Ureter (tissue), 1 donor: ENCODE measurements around the gene SWAP70. TPM values are rescaled to one million over a fixed set of nuclear protein-coding genes. Genes with fewer than 3 reads are reported as not detected.
"Not testable (repeated sequence)": the region's sequence is repeated elsewhere in the genome, so short reads cannot be mapped to it uniquely, and the experiment has no call there.

Experiments
- DNase-seq: peaks from one replicate; pipeline ENCODE4 v3.0.0-alpha.2; 2020; ENCODE audit warnings: low spot score
- total RNA-seq: library from RNA; stranded (reverse); gene quantifications from one replicate; pipeline ENCODE4 v1.2.4, GENCODE V29; 2023
- donor health status: DM: yes; HTN: yes; CAD: no.

Gene SWAP70
- total RNA-seq, 1 donor from 2014 or later, result 49.0 TPM

GRCh38 chr11:9692691-9693090 is 28.8 kb downstream of the SWAP70 start:
- DNase-seq, result no peak

GRCh38 chr11:9693801-9694553 is 30.1 kb downstream of the SWAP70 start:
- DNase-seq, result no peak

- DNase-seq, result not testable (repeated sequence)
Observed at GRCh38 chr11:9695228-9695627, 31.4 kb downstream of the SWAP70 start.

GRCh38 chr11:9697766-9698165 is 33.9 kb downstream of the SWAP70 start:
- DNase-seq, result no peak

- no peak for DNase-seq
Observed at GRCh38 chr11:9700105-9700801, 36.4 kb downstream of the SWAP70 start.

- no peak for DNase-seq
Observed at GRCh38 chr11:9701799-9702198, 37.9 kb downstream of the SWAP70 start.

- DNase-seq, result no peak
Observed at GRCh38 chr11:9703280-9703679, 39.4 kb downstream of the SWAP70 start.

GRCh38 chr11:9704037-9704436 is 40.2 kb downstream of the SWAP70 start:
- DNase-seq, result no peak

- DNase-seq, result no peak
Observed at GRCh38 chr11:9704620-9705019, 40.7 kb downstream of the SWAP70 start.

- not testable (repeated sequence) for DNase-seq
Observed at GRCh38 chr11:9705361-9705760, 41.5 kb downstream of the SWAP70 start.

GRCh38 chr11:9708544-9708943 is 44.7 kb downstream of the SWAP70 start:
- no peak for DNase-seq

- no peak for DNase-seq
Observed at GRCh38 chr11:9710223-9710622, 46.3 kb downstream of the SWAP70 start.

GRCh38 chr11:9710852-9711251 is 47.0 kb downstream of the SWAP70 start:
- DNase-seq, result no peak

- no peak for DNase-seq
Observed at GRCh38 chr11:9711454-9712307, 47.8 kb downstream of the SWAP70 start.

- no peak for DNase-seq
Observed at GRCh38 chr11:9714272-9714940, 50.5 kb downstream of the SWAP70 start.

- DNase-seq, result no peak
Observed at GRCh38 chr11:9716275-9717039, 52.6 kb downstream of the SWAP70 start.

GRCh38 chr11:9717040-9717357 is 53.1 kb downstream of the SWAP70 start:
- no peak for DNase-seq

GRCh38 chr11:9717719-9718118 is 53.8 kb downstream of the SWAP70 start:
- DNase-seq, result no peak

- DNase-seq, result no peak
Observed at GRCh38 chr11:9718147-9718546, 54.3 kb downstream of the SWAP70 start.

GRCh38 chr11:9719566-9720289 is 55.9 kb downstream of the SWAP70 start:
- DNase-seq, result no peak

- no peak for DNase-seq
Observed at GRCh38 chr11:9720290-9720630, 56.4 kb downstream of the SWAP70 start.
